GM12891 (cell line): ENCODE results near the gene SH2D1A.

Source experiments
- PAX5 ChIP-seq: IDR thresholded peaks from 2 replicates; pipeline ENCODE4 v1.6.1; 2011; ENCODE audit warnings: low read length, moderate library complexity, mild to moderate bottlenecking; ENCODE audit not compliant: insufficient read depth, severe bottlenecking
- POLR2A ChIP-seq: IDR thresholded peaks from 2 replicates; pipeline ENCODE4 v1.6.1; 2011; ENCODE audit warnings: low read depth, low read length, control low read depth

GRCh38 chrX:124307253-124307907, 39.0 kb upstream of the SH2D1A start:
- TF ChIP-seq POLR2A: no peak
- no peak for TF ChIP-seq PAX5
